GM12891 (cell line): ENCODE measurements around the gene RABEPK. TPM values are rescaled to one million over a fixed set of nuclear protein-coding genes. Genes with fewer than 3 reads are reported as not detected.
"Not testable (repeated sequence)": the region's sequence is repeated elsewhere in the genome, so short reads cannot be mapped to it uniquely, and the experiment has no call there.

Experiments used
- DNase-seq: peaks from one replicate; pipeline ENCODE4 v3.0.0; 2011; ENCODE audit warnings: low spot score; ENCODE audit not compliant: insufficient read length
- FAIRE-seq: peaks from 2 replicates; lab custom pipeline; 2011; peaks lifted over from hg19 to GRCh38; lab: Jason Lieb, UNC
- PAX5 ChIP-seq: IDR thresholded peaks from 2 replicates; pipeline ENCODE4 v1.6.1; 2011; ENCODE audit warnings: low read length, moderate library complexity, mild to moderate bottlenecking; ENCODE audit not compliant: insufficient read depth, severe bottlenecking
- POLR2A ChIP-seq: IDR thresholded peaks from 2 replicates; pipeline ENCODE4 v1.6.1; 2011; ENCODE audit warnings: low read depth, low read length, control low read depth
- POLR2AphosphoS5 ChIP-seq: IDR thresholded peaks from 2 replicates; pipeline ENCODE4 v1.6.1; 2011; ENCODE audit warnings: low read depth, low read length, control low read depth
- POU2F2 ChIP-seq: IDR thresholded peaks from 2 replicates; pipeline ENCODE4 v1.6.1; 2011; ENCODE audit warnings: low read depth, mild to moderate bottlenecking, control low read depth, low read length, moderate library complexity
- SPI1 ChIP-seq: IDR thresholded peaks from 2 replicates; pipeline ENCODE4 v1.6.1; 2011; ENCODE audit warnings: low read depth, low read length, control low read depth
- TAF1 ChIP-seq: IDR thresholded peaks from 2 replicates; pipeline ENCODE4 v1.6.1; 2011; ENCODE audit warnings: low read depth, low read length, control low read depth
- polyA plus RNA-seq: library from polyadenylated mRNA; unstranded; fragments of >200 nt; gene quantifications from one replicate; pipeline ENCODE4 v1.2.1, GENCODE V29; 2012; ENCODE audit warnings: low read depth, missing spikeins, inconsistent platforms; ENCODE audit not compliant: missing spikeins

Gene RABEPK
- polyA plus RNA-seq = 29.1 TPM

- peak; percentile 58 for TF ChIP-seq POU2F2
- no peak for TF ChIP-seq PAX5
- TF ChIP-seq POLR2A = peak; percentile 84
- peak; percentile 72 for TF ChIP-seq TAF1
- TF ChIP-seq POLR2AphosphoS5 = peak; percentile 87
- peak; percentile 38; the same call in 1 of the 2 replicates for TF ChIP-seq SPI1
- peak; percentile 41 for FAIRE-seq
Observed at GRCh38 chr9:125200216-125201047, at the start of gene RABEPK. Gene RABEPK (plus strand): TSS chr9:125200542. CDS start chr9:125203014, 2,472 bp downstream.

DNA sequence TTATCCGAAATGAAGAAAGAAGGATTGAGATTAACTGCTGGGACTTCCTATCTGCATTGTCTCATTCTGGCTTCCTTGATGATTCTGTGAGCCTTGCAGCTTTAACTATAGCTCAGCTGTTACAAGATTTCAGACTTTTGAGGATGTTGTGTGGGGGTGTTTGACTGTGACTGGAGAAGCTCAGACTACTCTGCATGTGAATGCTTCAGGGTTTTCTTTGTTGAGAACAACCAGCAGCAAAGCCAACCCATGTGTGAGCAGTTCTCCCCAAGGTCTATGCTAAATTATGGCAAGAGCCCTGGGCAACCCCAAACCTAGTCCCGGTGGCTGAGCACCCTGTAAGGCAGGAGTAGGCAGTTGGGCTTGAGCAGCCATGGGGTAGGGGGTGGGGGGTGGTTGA, 48.6 kb upstream of the RABEPK start:
- DNase-seq = no peak
- TF ChIP-seq POU2F2 (no peak), PAX5 (no peak), POLR2A (no peak), POLR2AphosphoS5 (no peak), TAF1 (no peak), SPI1 (no peak)
- FAIRE-seq = no peak

More at GRCh38 chr9:125200216-125201047, at the start of gene RABEPK:
- peak; percentile 91 for DNase-seq

DNA sequence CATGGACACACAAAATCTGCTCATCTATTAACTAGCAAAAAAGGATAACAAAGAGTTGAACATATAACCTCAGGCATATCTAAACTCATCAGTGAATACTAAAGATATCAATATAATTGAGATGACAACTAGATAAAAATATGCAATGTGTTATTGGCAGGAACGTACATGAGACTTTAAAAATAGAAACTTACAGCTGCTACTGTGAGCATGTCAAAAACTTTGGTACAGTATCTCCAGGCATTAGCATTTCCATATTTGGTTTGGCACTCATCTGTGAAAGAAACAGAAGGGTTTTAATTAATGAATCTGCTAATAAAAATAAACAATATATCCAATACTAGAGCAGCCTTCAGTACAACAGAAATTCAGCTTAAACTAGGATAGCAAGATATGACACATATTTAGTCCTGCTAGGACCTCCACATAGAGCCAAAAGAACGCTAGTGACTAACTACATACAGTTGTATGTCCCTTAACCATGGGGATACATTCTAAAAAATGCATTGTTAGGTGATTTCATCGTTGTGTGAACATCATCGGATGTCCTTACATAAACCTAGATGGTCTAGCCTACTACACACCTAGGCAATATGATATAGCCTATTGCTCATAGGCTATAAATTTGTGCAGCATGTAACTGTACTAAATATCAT, 46.5 kb upstream of the RABEPK start:
- peak; percentile 13 for FAIRE-seq
- TF ChIP-seq TAF1 (no peak), PAX5 (no peak), POLR2A (no peak), POU2F2 (no peak), SPI1 (no peak)
- no peak for DNase-seq

DNA sequence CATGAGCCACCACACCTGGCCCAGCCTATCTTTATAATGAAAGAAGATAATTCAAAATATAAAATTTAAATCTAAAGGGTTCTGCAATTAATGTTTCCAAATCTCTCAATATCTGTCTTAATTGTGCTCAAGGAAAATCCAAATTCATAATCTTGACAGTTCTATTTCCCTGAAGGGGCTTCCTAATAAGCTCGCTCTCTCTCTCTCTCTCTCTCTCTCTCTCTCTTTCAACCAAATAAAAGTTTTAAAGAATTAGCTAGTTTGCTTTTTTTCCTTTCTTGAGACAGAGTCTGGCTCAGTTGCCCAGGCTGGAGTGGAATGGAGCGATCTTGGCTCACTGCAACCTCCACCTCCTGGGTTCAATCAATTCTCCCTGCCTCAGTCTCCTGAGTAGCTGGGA, 43.8 kb upstream of the RABEPK start:
- FAIRE-seq = no peak
- no peak for TF ChIP-seq POLR2A
- TF ChIP-seq POLR2AphosphoS5 = no peak
- TF ChIP-seq POU2F2 = no peak
- no peak for TF ChIP-seq SPI1
- TF ChIP-seq PAX5 = no peak
- no peak for TF ChIP-seq TAF1
- DNase-seq = no peak

- FAIRE-seq = no peak
- TF ChIP-seq SPI1 (no peak), POLR2A (no peak), POU2F2 (no peak), TAF1 (no peak), PAX5 (no peak), POLR2AphosphoS5 (no peak)
Observed at GRCh38 chr9:125160750-125161149, 39.6 kb upstream of the RABEPK start.

DNA sequence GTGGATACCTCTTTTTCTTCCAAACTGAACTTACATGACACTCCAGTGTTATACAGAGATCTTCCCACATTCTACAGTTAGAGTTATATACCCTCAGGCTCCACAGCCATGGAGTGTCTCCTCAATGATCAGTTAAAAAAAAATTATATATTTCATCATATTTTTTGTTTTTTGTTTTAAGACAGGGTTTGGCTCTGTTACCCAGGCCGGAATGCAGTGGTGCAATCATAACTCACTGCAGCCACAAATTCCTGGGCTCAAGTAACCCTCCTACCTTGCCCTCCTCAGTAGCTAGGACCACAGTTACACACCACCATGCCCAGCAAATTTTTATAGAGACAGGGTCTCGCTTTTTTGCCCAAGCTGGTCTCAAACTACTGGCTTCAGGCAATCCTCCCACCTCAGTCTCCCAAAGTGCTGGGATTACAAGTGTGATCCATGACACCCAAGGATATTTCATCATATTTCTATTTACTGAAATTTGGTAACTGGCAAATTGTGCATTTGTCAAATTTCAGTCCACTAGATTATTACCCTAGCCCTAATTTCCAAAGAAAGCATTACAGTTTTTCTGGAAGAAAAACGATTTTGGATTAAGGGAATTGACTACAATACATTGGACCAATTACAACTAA, 38.9 kb upstream of the RABEPK start:
- DNase-seq (no peak), FAIRE-seq (no peak)
- TF ChIP-seq POLR2A (no peak), SPI1 (no peak), POU2F2 (no peak), POLR2AphosphoS5 (no peak)

More at GRCh38 chr9:125160750-125161149, 39.6 kb upstream of the RABEPK start:
- no peak for DNase-seq

- FAIRE-seq, DNase-seq: not testable (repeated sequence)
Observed at GRCh38 chr9:125162891-125163290, 37.5 kb upstream of the RABEPK start.

- no peak for DNase-seq
- no peak for FAIRE-seq
- TF ChIP-seq POLR2AphosphoS5 = no peak
- no peak for TF ChIP-seq POU2F2
- TF ChIP-seq POLR2A = no peak
- TF ChIP-seq PAX5 = no peak
- TF ChIP-seq TAF1 = no peak
- no peak for TF ChIP-seq SPI1
Observed at GRCh38 chr9:125166762-125167161, 33.6 kb upstream of the RABEPK start.

DNA sequence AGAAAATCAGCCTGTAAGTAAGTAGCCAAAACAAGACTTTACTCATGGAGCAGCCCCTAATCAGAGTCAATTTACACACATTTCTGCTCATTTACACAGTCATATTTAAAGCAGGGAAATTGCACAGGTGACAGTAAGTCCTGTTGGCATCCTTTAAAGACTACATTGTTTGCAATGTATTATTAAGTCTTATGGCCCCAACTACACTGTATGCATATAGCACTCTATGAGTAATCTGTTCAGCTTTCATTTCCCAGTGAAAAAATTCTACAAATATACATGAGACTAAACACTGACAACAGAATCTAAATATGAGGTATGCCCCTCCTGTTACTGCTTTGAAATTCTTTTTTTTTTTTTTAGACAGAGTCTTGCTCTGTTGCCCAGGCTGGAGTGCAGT, 30.4 kb upstream of the RABEPK start:
- DNase-seq (no peak), FAIRE-seq (no peak)
- TF ChIP-seq POU2F2 (no peak), TAF1 (no peak), SPI1 (no peak), PAX5 (no peak), POLR2AphosphoS5 (no peak), POLR2A (no peak)
